Esophagus muscularis mucosa (tissue), 4 donors: ENCODE measurements around the gene CAPN2. TPM values are rescaled to one million over a fixed set of nuclear protein-coding genes. Genes with fewer than 3 reads are reported as not detected.
A peak's percentile ranks its signal among the peaks of the same experiment; 100 is the strongest.
"Not testable (repeated sequence)": the region's sequence is repeated elsewhere in the genome, so short reads cannot be mapped to it uniquely, and the experiment has no call there.

ENCODE experiments used
- DNase-seq: peaks from one replicate; pipeline ENCODE4 v3.0.0-alpha.2; 2017; ENCODE audit errors: extremely low spot score
- H3K27ac ChIP-seq, 4 donors: fragments of 200-600 bp; sonication (generic); replicated peaks in 1 of 4; 1 replicate in 3 of 4; 2 replicates in 1 of 4; pipeline ENCODE4 v1.5.1; 2016 to 2019; ENCODE audit warnings: mild to moderate bottlenecking in 1 of 4
- H3K27me3 ChIP-seq, 4 donors: fragments of 200-600 bp; sonication (generic); one replicate each; pipeline versions ENCODE4 v1.5.1 to v1.6.0; 2016 to 2019
- H3K36me3 ChIP-seq, 4 donors: fragments of 200-600 bp; sonication (generic); one replicate each; pipeline ENCODE4 v1.5.1; 2016 to 2019
- H3K4me1 ChIP-seq, 4 donors: fragments of 200-600 bp; sonication (generic); one replicate each; pipeline ENCODE4 v1.5.1; 2016 to 2019
- H3K4me3 ChIP-seq, 4 donors: fragments of 200-600 bp; sonication (generic); 1 replicate in 2 of 4; 2 replicates in 2 of 4; pipeline ENCODE4 v1.5.1; 2016 to 2019; ENCODE audit warnings: mild to moderate bottlenecking in 4 of 4, moderate library complexity in 1 of 4
- H3K9me3 ChIP-seq, 4 donors: fragments of 200-600 bp; sonication (generic); 1 replicate in 3 of 4; 2 replicates in 1 of 4; pipeline ENCODE4 v1.5.1; 2016 to 2019
- CTCF ChIP-seq, 3 experiments: fragments of 200-600 bp in 2 of 3; fragments of 450-650 bp in 1 of 3; sonication (generic) in 2 of 3; IDR thresholded peaks; one replicate each; pipeline ENCODE4 v1.5.1; 2017 to 2019; ENCODE audit warnings: antibody characterized with exemption in 3 of 3, mild to moderate bottlenecking in 2 of 3, moderate library complexity in 1 of 3
- EP300 ChIP-seq: sonication (generic); formaldehyde crosslinking; IDR thresholded peaks from one replicate; pipeline ENCODE4 v1.6.1; 2017; ENCODE audit warnings: antibody characterized with exemption
- POLR2A ChIP-seq: fragments of 450-650 bp; IDR thresholded peaks from one replicate; pipeline ENCODE4 v1.6.1; 2017; ENCODE audit warnings: antibody characterized with exemption, moderate library complexity, mild to moderate bottlenecking, low read depth
- POLR2AphosphoS5 ChIP-seq, 2 donors: sonication (generic); formaldehyde crosslinking; IDR thresholded peaks; one replicate each; pipeline ENCODE4 v1.6.1; 2017; ENCODE audit warnings: antibody characterized with exemption in 2 of 2
- WGBS: methylation state at CpG from one replicate; pipeline ENCODE4 v1.1.5; 2018; 5-methylcytosine and 5-hydroxymethylcytosine counted together
- intact Hi-C: fragments of 100-400 bp; cut with DNase I; formaldehyde crosslinking; loops from one replicate; pipeline ENCODE4 v1.15.1; 2023
- total RNA-seq, 4 donors: library from RNA; depleted of rRNA; stranded (reverse); fragments of >200 nt; gene quantifications; one replicate each; pipeline versions ENCODE4 v1.1.0 to v1.2.1, GENCODE V29; 2016

The CAPN2 gene
- total RNA-seq, 4 donors from 2014 or later: 91.9 to 231 (median 161) TPM

- 40% methylated on average over 2 of the region's 7 CpGs for WGBS
- Histone ChIP-seq H3K27ac (peak overlapping the region; percentile 34 to 81 (median 58)), H3K36me3 (peaks cover 0 to 3% (median 0%) of the 10 kb centered on the region in 4 donors), H3K27me3 (no peaks in the 10 kb centered on the region), H3K4me1 (peaks cover 67 to 88% (median 83%) of the 10 kb centered on the region in 4 donors), H3K9me3 (no peaks in the 10 kb centered on the region), H3K4me3 (no peak overlapping the region)
- TF ChIP-seq CTCF (IDR thresholded peaks at IDR 0.05) (no peak), EP300 (no peak), POLR2A (no peak), POLR2AphosphoS5 (IDR thresholded peaks at IDR 0.05) (no peak)
- no peak for DNase-seq
- intact Hi-C loops: no loop called here
Measured at GRCh38 chr1:223737342-223737741, 25.0 kb downstream of the CAPN2 start.

- Histone ChIP-seq H3K27me3 (no peaks in the 10 kb centered on the region), H3K27ac (peak overlapping the region; percentile 70 to 81 (median 73)), H3K4me1 (peaks cover 57 to 83% (median 78%) of the 10 kb centered on the region in 4 donors), H3K9me3 (no peaks in the 10 kb centered on the region), H3K36me3 (peaks cover 0 to 10% (median 7%) of the 10 kb centered on the region in 4 donors), H3K4me3 (no peak overlapping the region)
- no peak for TF ChIP-seq EP300
- TF ChIP-seq CTCF (IDR thresholded peaks at IDR 0.05): no peak
- TF ChIP-seq POLR2AphosphoS5 (IDR thresholded peaks at IDR 0.05): peak; percentile 30 to 52
- no peak for TF ChIP-seq POLR2A
- no peak for DNase-seq
- intact Hi-C loops: no loop called here
- 55% methylated on average over 8 of the region's 14 CpGs for WGBS
Measured at GRCh38 chr1:223738465-223739365, 26.4 kb downstream of the CAPN2 start.

GRCh38 chr1:223739366-223740037 is 27.2 kb downstream of the CAPN2 start:
- TF ChIP-seq EP300 (no peak), POLR2AphosphoS5 (IDR thresholded peaks at IDR 0.05) (peak in 1 of 2 donors; percentile 53), CTCF (IDR thresholded peaks at IDR 0.05) (no peak)
- Histone ChIP-seq H3K27ac (peak overlapping the region; percentile 70 to 81 (median 73)), H3K36me3 (peaks cover 0 to 18% (median 15%) of the 10 kb centered on the region in 4 donors), H3K4me3 (no peak overlapping the region), H3K27me3 (no peaks in the 10 kb centered on the region), H3K9me3 (no peaks in the 10 kb centered on the region), H3K4me1 (peaks cover 56 to 76% (median 70%) of the 10 kb centered on the region in 4 donors)
- intact Hi-C loops: no loop called here
- no peak for DNase-seq
- WGBS: 34% methylated on average over 7 of the region's 7 CpGs

- H3K9me3 ChIP-seq, H3K27me3 ChIP-seq, DNase-seq, intact Hi-C loops, H3K4me3 ChIP-seq: not testable (repeated sequence)
- peaks cover 54 to 71% (median 66%) of the 10 kb centered on the region in 4 donors for H3K4me1 ChIP-seq
- H3K36me3 ChIP-seq: peaks cover 0 to 25% (median 22%) of the 10 kb centered on the region in 4 donors
- H3K27ac ChIP-seq: peak overlapping the region; percentile 70 to 81 (median 73)
- 55% methylated on average over 10 of the region's 10 CpGs for WGBS
Measured at GRCh38 chr1:223740038-223740736, 27.8 kb downstream of the CAPN2 start.
